Liver (tissue), 9 donors: Measurements from ENCODE around the gene OR6X1. TPM values are rescaled to one million over a fixed set of nuclear protein-coding genes. Genes with fewer than 3 reads are reported as not detected.

ENCODE experiments used
- DNase-seq: peaks from one replicate; pipeline ENCODE4 v3.0.0-alpha.2; 2017; ENCODE audit warnings: low spot score
- H3K27ac ChIP-seq, 2 donors: one replicate each; pipeline ENCODE4 v1.7.0; 2013; ENCODE audit warnings: inconsistent platforms in 2 of 2, low read length in 2 of 2, control low read depth in 1 of 2, low read depth in 1 of 2, mild to moderate bottlenecking in 1 of 2
- H3K27me3 ChIP-seq, 4 donors: one replicate each; pipeline versions ENCODE4 v1.6.1 to v1.7.0; 2013; ENCODE audit warnings: low read length in 3 of 4, inconsistent platforms in 1 of 4, mild to moderate bottlenecking in 1 of 4, moderate library complexity in 1 of 4; ENCODE audit not compliant: control insufficient read depth in 4 of 4, insufficient read depth in 4 of 4
- H3K36me3 ChIP-seq, 4 donors: one replicate each; pipeline versions ENCODE4 v1.6.1 to v1.7.0; 2013; ENCODE audit warnings: low read length in 3 of 4, mild to moderate bottlenecking in 3 of 4, low read depth in 1 of 4, moderate library complexity in 1 of 4; ENCODE audit not compliant: control insufficient read depth in 4 of 4, insufficient read depth in 3 of 4
- H3K4me1 ChIP-seq, 4 donors: one replicate each; pipeline versions ENCODE4 v1.6.1 to v1.7.0; 2013; ENCODE audit warnings: low read length in 3 of 4, mild to moderate bottlenecking in 3 of 4, moderate library complexity in 1 of 4; ENCODE audit not compliant: control insufficient read depth in 4 of 4, insufficient read depth in 4 of 4
- H3K4me3 ChIP-seq, 3 donors: one replicate each; pipeline versions ENCODE4 v1.6.1 to v1.7.0; 2013; ENCODE audit warnings: low read length in 3 of 3, control low read depth in 1 of 3, low read depth in 1 of 3, mild to moderate bottlenecking in 1 of 3
- H3K9ac ChIP-seq, 2 donors: one replicate each; pipeline ENCODE4 v1.7.0; 2013; ENCODE audit warnings: low read length in 2 of 2, mild to moderate bottlenecking in 2 of 2, moderate library complexity in 2 of 2, control low read depth in 1 of 2, low read depth in 1 of 2
- H3K9me3 ChIP-seq, 4 donors: one replicate each; pipeline versions ENCODE4 v1.6.1 to v1.7.0; 2013; ENCODE audit warnings: low read length in 3 of 4; ENCODE audit not compliant: control insufficient read depth in 4 of 4
- ATF3 ChIP-seq: IDR thresholded peaks from 2 replicates; pipeline ENCODE4 v1.6.1; 2016; ENCODE audit warnings: antibody characterized with exemption
- CTCF ChIP-seq: fragments of 150-350 bp; IDR thresholded peaks from 2 replicates; pipeline ENCODE4 v1.5.1; 2017; ENCODE audit warnings: improper control_type of control experiment, low read depth, low read length; ENCODE audit not compliant: missing input control
- EGR1 ChIP-seq, 2 donors: IDR thresholded peaks; 2 replicates each; pipeline ENCODE4 v1.6.1; 2016 to 2018; ENCODE audit warnings: antibody characterized with exemption in 2 of 2, low read depth in 2 of 2
- FOXA1 ChIP-seq: IDR thresholded peaks from 2 replicates; pipeline ENCODE4 v1.6.1; 2016; ENCODE audit warnings: antibody characterized with exemption
- FOXA2 ChIP-seq: IDR thresholded peaks from 2 replicates; pipeline ENCODE4 v1.6.1; 2016; ENCODE audit warnings: antibody characterized with exemption
- GABPA ChIP-seq, 2 donors: IDR thresholded peaks in 1 of 2; conservative IDR thresholded peaks in 1 of 2; 2 replicates each; pipeline ENCODE4 v1.6.1; 2016; ENCODE audit warnings: antibody characterized with exemption in 2 of 2, mild to moderate bottlenecking in 1 of 2, moderate library complexity in 1 of 2
- HNF4A ChIP-seq, 2 donors: conservative IDR thresholded peaks; 2 replicates each; pipeline ENCODE4 v1.6.1; 2016; ENCODE audit warnings: antibody characterized with exemption in 2 of 2, mild to moderate bottlenecking in 2 of 2
- HNF4G ChIP-seq: IDR thresholded peaks from 2 replicates; pipeline ENCODE4 v1.6.1; 2016; ENCODE audit warnings: antibody characterized with exemption
- JUND ChIP-seq, 2 donors: IDR thresholded peaks; 2 replicates each; pipeline ENCODE4 v1.6.1; 2016; ENCODE audit warnings: antibody characterized with exemption in 2 of 2
- MAX ChIP-seq: IDR thresholded peaks from 2 replicates; pipeline ENCODE4 v1.6.1; 2016; ENCODE audit warnings: antibody characterized with exemption
- NR2F2 ChIP-seq: IDR thresholded peaks from 2 replicates; pipeline ENCODE4 v1.6.1; 2016; ENCODE audit warnings: antibody characterized with exemption
- RAD21 ChIP-seq, 2 donors: IDR thresholded peaks; 2 replicates each; pipeline ENCODE4 v1.6.1; 2016; ENCODE audit warnings: antibody characterized with exemption in 2 of 2, mild to moderate bottlenecking in 2 of 2
- REST ChIP-seq: IDR thresholded peaks from 2 replicates; pipeline ENCODE4 v1.6.1; 2016; ENCODE audit warnings: antibody characterized with exemption, mild to moderate bottlenecking
- RXRA ChIP-seq, 2 donors: IDR thresholded peaks; 2 replicates each; pipeline ENCODE4 v1.6.1; 2017 to 2018; ENCODE audit warnings: antibody characterized with exemption in 2 of 2, mild to moderate bottlenecking in 1 of 2
- SP1 ChIP-seq: IDR thresholded peaks from 2 replicates; pipeline ENCODE4 v1.6.1; 2018; ENCODE audit warnings: antibody characterized with exemption, mild to moderate bottlenecking
- TAF1 ChIP-seq: conservative IDR thresholded peaks from 2 replicates; pipeline ENCODE4 v1.6.1; 2016; ENCODE audit warnings: antibody characterized with exemption, mild to moderate bottlenecking
- YY1 ChIP-seq: IDR thresholded peaks from 2 replicates; pipeline ENCODE4 v1.6.1; 2016; ENCODE audit warnings: antibody characterized with exemption, mild to moderate bottlenecking
- ZBTB33 ChIP-seq: IDR thresholded peaks from 2 replicates; pipeline ENCODE4 v1.6.1; 2016; ENCODE audit warnings: antibody characterized with exemption
- WGBS: extraction: QIAGEN DNeasy Blood & Tissue Kit; methylation state at CpG from one replicate; pipeline ENCODE4 v1.1.7; 2013; 5-methylcytosine and 5-hydroxymethylcytosine counted together
- polyA plus RNA-seq, 2 donors: library from polyadenylated mRNA; stranded (reverse) in 1 of 2; unstranded in 1 of 2; fragments of 200-250 nt in 1 of 2; fragments of >200 nt in 1 of 2; fragmentation: Nextera tagmentation in 1 of 2; extraction: Ambion mirVana in 1 of 2; gene quantifications; one replicate each; pipeline versions ENCODE4 v1.2.1 to v1.2.3, GENCODE V29; 2013 to 2015
- total RNA-seq, 2 donors: library from RNA; depleted of rRNA; stranded (reverse); fragments of >200 nt; gene quantifications; one replicate each; pipeline ENCODE4 v1.2.3, GENCODE V29; 2014
- donor health status: healthy.
- donor health status: healthy.
- donor health status: healthy.
- donor health status: healthy.
- donor health status: healthy.

Gene OR6X1
- total and polyA plus RNA-seq, 4 donors: not detected

GRCh38 chr11:123783536-123783935 lies 29.2 kb upstream of the OR6X1 start:
- DNase-seq: no peak
- Histone ChIP-seq H3K9ac (no peak overlapping the region), H3K27me3 (no peaks in the 10 kb centered on the region), H3K4me3 (no peak overlapping the region), H3K27ac (no peak overlapping the region), H3K36me3 (no peaks in the 10 kb centered on the region), H3K4me1 (no peaks in the 10 kb centered on the region), H3K9me3 (no peaks in the 10 kb centered on the region)
- 59% methylated on average over 1 of the region's 1 CpG for WGBS
- TF ChIP-seq HNF4A (conservative IDR thresholded peaks at IDR 0.05) (no peak), EGR1 (IDR thresholded peaks at IDR 0.05; ENCODE audit: low read depth in 2 of 2) (no peak), GABPA (IDR thresholded peaks at IDR 0.05 in 1 of 2, conservative IDR thresholded peaks at IDR 0.05 in 1 of 2) (no peak), ATF3 (no peak), HNF4G (no peak), CTCF (no peak), FOXA2 (no peak), REST (no peak), ZBTB33 (no peak), TAF1 (no peak), MAX (no peak), FOXA1 (no peak), NR2F2 (no peak), SP1 (no peak), YY1 (no peak), JUND (IDR thresholded peaks at IDR 0.05) (no peak), RXRA (IDR thresholded peaks at IDR 0.05) (no peak), RAD21 (IDR thresholded peaks at IDR 0.05) (no peak)
